ENCODE measurements around the gene TLE3. TPM values are rescaled to one million over a fixed set of nuclear protein-coding genes. Genes with fewer than 3 reads are reported as not detected.

The TLE3 gene
- total RNA-seq, 2 experiments from 2014 or later, result 159 to 167 TPM

DNA sequence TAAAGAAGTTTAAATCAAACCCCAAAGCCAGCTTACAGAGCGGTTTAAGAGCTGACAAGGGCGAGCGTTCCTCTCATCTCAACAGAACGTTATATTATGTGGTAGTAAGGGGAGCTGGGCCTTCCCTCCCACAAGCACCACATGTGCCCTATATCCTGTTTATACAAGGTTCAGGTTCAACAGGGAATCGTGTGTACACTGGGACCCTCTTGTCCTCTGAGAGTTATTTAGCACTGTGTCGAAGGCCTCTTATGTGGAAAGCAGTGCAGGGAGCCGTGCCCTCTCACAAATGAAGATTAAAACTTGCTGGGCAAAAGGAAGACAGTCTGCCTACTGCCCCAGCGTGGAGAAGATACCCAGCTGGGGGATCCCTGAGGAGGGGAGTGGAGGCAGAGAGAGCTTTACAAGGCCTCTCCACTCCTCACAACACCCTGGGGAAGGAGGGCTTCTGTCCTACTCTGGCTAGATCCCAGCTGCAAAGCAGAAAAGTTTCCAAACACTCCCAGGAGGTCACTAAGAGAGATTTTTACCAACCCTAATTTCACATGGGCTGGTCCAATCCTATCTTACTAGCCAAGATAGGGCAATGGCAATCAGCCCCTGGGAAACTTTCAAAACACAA, 2.9 kb downstream of the TLE3 start:
- H3K4me1 ChIP-seq (ENCODE audit: insufficient read depth, low read length), result peaks cover 78% of the 10 kb centered on the region
- ChIA-PET POLR2A (interaction anchor here (0.7 to 9.4 kb wide), 10 partner anchors 8 to 653 kb away, joined by 3 to 160 read pairs (median 4); no protein-coding TSS in a partner anchor), CTCF (interaction anchor here (0.9 kb wide), 1 partner anchor 9 kb away, joined by 3 read pairs; no protein-coding TSS in a partner anchor)
- peak overlapping the region; percentile 96 for H3K4me3 Mint-ChIP-seq
- H3K36me3 Mint-ChIP-seq (ENCODE audit: low read depth), result peaks cover 71% of the 10 kb centered on the region
- TF ChIP-seq, protein P1, sequence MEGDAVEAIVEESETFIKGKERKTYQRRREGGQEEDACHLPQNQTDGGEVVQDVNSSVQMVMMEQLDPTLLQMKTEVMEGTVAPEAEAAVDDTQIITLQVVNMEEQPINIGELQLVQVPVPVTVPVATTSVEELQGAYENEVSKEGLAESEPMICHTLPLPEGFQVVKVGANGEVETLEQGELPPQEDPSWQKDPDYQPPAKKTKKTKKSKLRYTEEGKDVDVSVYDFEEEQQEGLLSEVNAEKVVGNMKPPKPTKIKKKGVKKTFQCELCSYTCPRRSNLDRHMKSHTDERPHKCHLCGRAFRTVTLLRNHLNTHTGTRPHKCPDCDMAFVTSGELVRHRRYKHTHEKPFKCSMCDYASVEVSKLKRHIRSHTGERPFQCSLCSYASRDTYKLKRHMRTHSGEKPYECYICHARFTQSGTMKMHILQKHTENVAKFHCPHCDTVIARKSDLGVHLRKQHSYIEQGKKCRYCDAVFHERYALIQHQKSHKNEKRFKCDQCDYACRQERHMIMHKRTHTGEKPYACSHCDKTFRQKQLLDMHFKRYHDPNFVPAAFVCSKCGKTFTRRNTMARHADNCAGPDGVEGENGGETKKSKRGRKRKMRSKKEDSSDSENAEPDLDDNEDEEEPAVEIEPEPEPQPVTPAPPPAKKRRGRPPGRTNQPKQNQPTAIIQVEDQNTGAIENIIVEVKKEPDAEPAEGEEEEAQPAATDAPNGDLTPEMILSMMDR (IDR thresholded peaks at IDR 0.05), result no peak
- H3K9me3 Mint-ChIP-seq, result no peaks in the 10 kb centered on the region
- H3K36me3 ChIP-seq (ENCODE audit: insufficient read depth, low read length), result peaks cover 43% of the 10 kb centered on the region
- DNase-seq (peak in 4 of 14 experiments; percentile 41 to 44 (median 42)), ATAC-seq (ENCODE audit: poor library complexity) (no peak)
- H3K27me3 ChIP-seq (ENCODE audit: control insufficient read depth in 1 of 2, insufficient read depth in 2 of 2, low read length in 2 of 2), result no peaks in the 10 kb centered on the region
- peak overlapping the region; percentile 97 for H3K4me3 ChIP-seq (ENCODE audit: low read length)
- peaks cover 5% of the 10 kb centered on the region for H3K27me3 Mint-ChIP-seq
- H3K27ac Mint-ChIP-seq, result peak overlapping the region; percentile 95
- intact Hi-C loops (cut with DNase I, micrococcal nuclease), result loop anchor here (5.0 to 10.0 kb wide), 6 partner anchors 50 to 682 kb away; partner anchors contain the start of genes KIF23 (in 1 of the 2) and RPLP1 (in 1 of the 2)
- H3K9me3 ChIP-seq (ENCODE audit: control insufficient read depth in 1 of 2, insufficient read depth in 1 of 2, low read length in 2 of 2), result no peaks in the 10 kb centered on the region
- peaks cover 77% of the 10 kb centered on the region for H3K4me1 Mint-ChIP-seq (ENCODE audit: low read depth)
- no peak overlapping the region for H3K27ac ChIP-seq (ENCODE audit: low read depth in 1 of 2, low read length in 2 of 2)

DNA sequence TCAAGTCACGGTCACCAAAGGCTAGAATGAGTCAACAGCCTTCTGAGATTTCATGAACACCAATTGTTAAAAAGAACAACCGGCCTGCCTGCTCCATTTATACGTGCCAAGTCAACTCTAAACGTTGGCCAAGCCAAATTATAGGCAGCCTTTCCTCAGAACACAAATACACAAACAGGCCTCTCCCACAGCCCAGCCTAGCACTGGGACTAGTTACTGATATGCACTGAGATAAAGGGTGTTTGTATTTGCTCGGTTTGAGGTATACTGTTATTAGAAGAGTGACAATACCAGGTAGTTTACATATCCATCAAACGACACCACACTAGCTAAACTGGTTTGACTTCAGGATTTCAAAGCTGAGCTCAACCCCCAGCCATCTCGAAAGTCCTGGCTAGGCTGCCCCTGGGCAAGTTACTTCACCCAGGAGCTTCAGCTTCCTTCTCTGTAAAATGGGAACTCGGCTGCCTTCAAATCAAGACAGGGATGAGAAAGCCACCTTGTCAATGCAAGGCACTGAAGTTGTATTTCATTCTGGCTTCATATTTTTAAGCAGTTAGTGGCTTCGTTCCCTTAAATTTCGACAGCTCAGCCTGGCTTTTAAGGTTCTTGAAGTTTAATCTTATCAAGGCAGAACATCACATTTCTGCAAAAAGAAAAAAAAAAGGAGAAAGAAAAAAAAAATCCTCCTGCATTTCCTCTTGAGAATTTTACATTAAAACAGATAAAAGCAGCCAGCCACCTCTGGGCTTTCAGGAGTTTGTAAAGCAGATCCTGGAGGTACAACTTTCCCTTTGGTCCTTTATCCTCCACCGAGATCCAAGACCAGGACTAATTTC, 4.0 kb downstream of the TLE3 start:
- POLR2A ChIA-PET, result interaction anchor here (1.0 to 9.4 kb wide), 4 partner anchors 9 to 642 kb away, joined by 3 to 160 read pairs (median 4); no protein-coding TSS in a partner anchor
- Mint-ChIP-seq H3K27ac (peak overlapping the region; percentile 95), H3K27me3 (no peaks in the 10 kb centered on the region), H3K9me3 (no peaks in the 10 kb centered on the region), H3K4me3 (peak overlapping the region; percentile 80), H3K4me1 (ENCODE audit: low read depth) (peaks cover 81% of the 10 kb centered on the region), H3K36me3 (ENCODE audit: low read depth) (peaks cover 74% of the 10 kb centered on the region)
- CTCF ChIA-PET, result interaction anchor here (0.9 kb wide), 1 partner anchor 8 kb away, joined by 3 read pairs; no protein-coding TSS in a partner anchor
- intact Hi-C loops (cut with DNase I, micrococcal nuclease), result loop anchor here (5.0 to 10.0 kb wide), 3 partner anchors 49 to 519 kb away; no protein-coding TSS in a partner anchor
- H3K4me3 ChIP-seq (ENCODE audit: low read length), result peak overlapping the region; percentile 97
- peaks cover 85% of the 10 kb centered on the region for H3K4me1 ChIP-seq (ENCODE audit: insufficient read depth, low read length)
- H3K27me3 ChIP-seq (ENCODE audit: control insufficient read depth in 1 of 2, insufficient read depth in 2 of 2, low read length in 2 of 2), result no peaks in the 10 kb centered on the region
- ATAC-seq (ENCODE audit: poor library complexity) (no peak), DNase-seq (peak in 1 of 14 experiments; percentile 3)
- peaks cover 51% of the 10 kb centered on the region for H3K36me3 ChIP-seq (ENCODE audit: insufficient read depth, low read length)
- TF ChIP-seq, protein P1 (IDR thresholded peaks at IDR 0.05), result no peak
- H3K9me3 ChIP-seq (ENCODE audit: control insufficient read depth in 1 of 2, insufficient read depth in 1 of 2, low read length in 2 of 2), result no peaks in the 10 kb centered on the region
- H3K27ac ChIP-seq (ENCODE audit: low read depth in 1 of 2, low read length in 2 of 2), result peak overlapping the region in 1 of 2 donors; percentile 16

DNA sequence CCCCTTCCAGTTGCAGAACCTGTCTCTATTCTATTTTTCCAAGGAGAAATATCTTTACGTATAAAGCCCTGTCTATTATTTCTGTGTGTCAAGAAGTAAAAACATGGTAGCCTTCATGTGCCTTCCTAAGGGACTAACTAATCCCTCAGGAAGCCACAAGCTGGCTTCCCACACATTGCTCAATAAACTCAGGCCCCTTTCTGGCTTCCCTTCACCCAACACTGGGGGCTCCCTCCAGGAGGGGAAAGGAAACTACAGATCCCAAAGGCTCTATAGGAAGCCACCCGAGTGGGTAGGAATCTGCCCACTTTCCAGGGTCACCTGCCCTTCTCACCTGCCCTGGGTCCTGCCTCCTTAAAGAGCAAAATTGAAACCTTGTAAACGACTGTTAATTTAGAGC, 4.6 kb downstream of the TLE3 start:
- H3K36me3 Mint-ChIP-seq (ENCODE audit: low read depth), result peaks cover 79% of the 10 kb centered on the region
- H3K9me3 Mint-ChIP-seq, result no peaks in the 10 kb centered on the region
- H3K4me3 Mint-ChIP-seq, result peak overlapping the region; percentile 80
- peaks cover 81% of the 10 kb centered on the region for H3K4me1 ChIP-seq (ENCODE audit: insufficient read depth, low read length)
- DNase-seq, result peak in 1 of 14 experiments; percentile 0
- H3K27ac ChIP-seq (ENCODE audit: low read depth in 1 of 2, low read length in 2 of 2), result no peak overlapping the region
- H3K4me3 ChIP-seq (ENCODE audit: low read length), result no peak overlapping the region
- POLR2A ChIA-PET, result interaction anchor here (1.1 to 9.4 kb wide), 2 partner anchors 337 to 641 kb away, joined by 3 to 160 read pairs; no protein-coding TSS in a partner anchor
- intact Hi-C loops (cut with DNase I, micrococcal nuclease), result loop anchor here (5.0 to 10.0 kb wide), 3 partner anchors 48 to 518 kb away; no protein-coding TSS in a partner anchor
- ATAC-seq (ENCODE audit: poor library complexity), result no peak
- peaks cover 82% of the 10 kb centered on the region for H3K4me1 Mint-ChIP-seq (ENCODE audit: low read depth)
- H3K27me3 Mint-ChIP-seq, result no peaks in the 10 kb centered on the region
- H3K36me3 ChIP-seq (ENCODE audit: insufficient read depth, low read length), result peaks cover 54% of the 10 kb centered on the region
- H3K27me3 ChIP-seq (ENCODE audit: control insufficient read depth in 1 of 2, insufficient read depth in 2 of 2, low read length in 2 of 2), result no peaks in the 10 kb centered on the region
- TF ChIP-seq, protein P1 (IDR thresholded peaks at IDR 0.05), result no peak
- no peaks in the 10 kb centered on the region for H3K9me3 ChIP-seq (ENCODE audit: control insufficient read depth in 1 of 2, insufficient read depth in 1 of 2, low read length in 2 of 2)
- CTCF ChIA-PET, result interaction anchor here (1.2 kb wide), 1 partner anchor 8 kb away, joined by 4 read pairs; no protein-coding TSS in a partner anchor
- H3K27ac Mint-ChIP-seq, result peak overlapping the region; percentile 95
